Measurements from ENCODE around the gene ALG5. TPM values are rescaled to one million over a fixed set of nuclear protein-coding genes. Genes with fewer than 3 reads are reported as not detected.

Gene ALG5
- total RNA-seq, 2 donors from 2014 or later, result 25.7 to 33.3 TPM

- intact Hi-C loops (cut with DNase I), result no loop called here
- DNase-seq (ENCODE audit: low spot score), result no peak
Observed at GRCh38 chr13:36986462-36987240, 12.5 kb downstream of the ALG5 start.

DNA sequence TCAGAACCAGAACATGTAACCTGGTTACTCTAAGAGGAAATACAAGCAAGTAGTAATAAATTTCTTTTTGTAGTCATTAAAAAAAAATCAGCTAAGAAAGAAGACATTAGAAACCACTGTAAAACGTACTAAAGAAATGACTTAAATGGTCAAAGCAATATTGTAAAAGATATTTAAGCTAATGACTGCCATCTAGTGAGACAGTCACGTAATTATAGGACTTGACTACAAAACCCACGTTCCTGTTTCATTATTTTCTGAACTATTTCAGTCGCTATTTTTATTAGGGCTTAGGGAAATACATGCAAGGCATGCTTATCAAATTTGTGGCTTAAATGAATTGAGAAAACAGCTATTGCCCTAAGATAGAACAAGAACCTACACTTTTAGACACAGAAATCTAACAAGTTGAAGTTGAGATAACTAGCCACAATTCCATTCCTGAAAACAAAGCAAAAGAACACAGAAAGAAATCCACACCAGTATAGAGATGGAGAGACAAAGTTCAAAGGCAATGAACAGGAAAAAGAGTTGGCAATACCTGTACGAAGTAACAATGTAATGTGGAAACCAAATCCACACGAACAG is 17.9 kb downstream of the ALG5 start:
- DNase-seq (ENCODE audit: low spot score), result no peak
- intact Hi-C loops (cut with DNase I), result no loop called here

GRCh38 chr13:36979361-36980050 is 19.6 kb downstream of the ALG5 start:
- intact Hi-C loops (cut with DNase I), result no loop called here
- no peak for DNase-seq (ENCODE audit: low spot score)

GRCh38 chr13:36975172-36975571 is 24.0 kb downstream of the ALG5 start:
- intact Hi-C loops (cut with DNase I), result no loop called here

DNA sequence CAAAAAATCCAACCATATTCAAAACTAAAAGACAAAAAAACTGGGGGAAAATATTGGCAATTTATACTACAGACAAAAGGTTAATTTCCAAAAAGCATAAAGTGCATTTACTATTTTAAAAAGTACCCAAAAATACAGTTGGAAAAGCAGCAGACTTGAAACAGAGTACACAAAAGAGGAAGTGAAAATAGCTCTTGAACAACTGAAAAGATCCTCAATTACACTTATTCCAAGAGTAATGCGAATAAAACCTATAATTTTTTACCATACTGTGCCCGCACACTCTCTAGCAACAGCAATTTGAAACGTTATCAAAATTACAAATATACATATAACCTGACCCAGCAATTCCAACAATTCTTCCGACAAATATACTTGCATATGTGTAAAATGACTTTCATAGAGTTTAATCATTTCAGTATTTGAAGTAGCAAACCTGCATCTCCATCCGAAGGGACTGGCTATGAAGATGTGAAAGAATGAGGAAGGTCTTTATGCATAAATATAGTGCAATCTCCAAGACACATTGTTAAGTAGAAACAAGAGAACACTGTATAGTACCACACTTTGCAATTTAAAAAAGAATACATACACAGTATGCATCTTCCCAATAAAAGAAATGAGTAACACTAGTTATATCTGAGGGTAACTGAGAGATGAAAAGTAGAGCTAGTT is 25.4 kb downstream of the ALG5 start:
- DNase-seq (ENCODE audit: low spot score), result no peak
- intact Hi-C loops (cut with DNase I), result no loop called here

More at GRCh38 chr13:36975172-36975571, 24.0 kb downstream of the ALG5 start:
- no peak for DNase-seq (ENCODE audit: low spot score)

GRCh38 chr13:36973009-36973408 is 26.1 kb downstream of the ALG5 start:
- no peak for DNase-seq (ENCODE audit: low spot score)
- intact Hi-C loops (cut with DNase I), result no loop called here

GRCh38 chr13:36966404-36966803 is 32.7 kb downstream of the ALG5 start:
- intact Hi-C loops (cut with DNase I), result no loop called here
- DNase-seq (ENCODE audit: low spot score), result no peak

DNA sequence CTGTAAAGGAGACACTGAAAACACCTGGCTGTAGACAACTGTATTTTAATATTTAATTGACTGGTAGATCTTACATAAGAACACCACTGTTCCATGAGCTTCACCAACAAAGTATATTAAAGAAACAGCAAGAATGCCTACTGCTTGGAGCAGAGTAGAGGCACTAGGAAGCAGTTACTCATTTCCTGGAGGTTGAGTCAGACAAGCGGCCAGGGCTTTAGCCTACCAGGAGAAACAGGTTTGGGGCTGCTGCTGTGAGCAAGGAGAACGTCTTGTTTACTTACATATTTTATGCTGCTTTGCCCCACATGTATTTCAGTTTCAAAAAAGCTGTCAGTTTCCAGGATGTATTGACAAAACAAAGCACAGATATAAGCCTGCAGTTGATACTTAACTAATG is 33.4 kb downstream of the ALG5 start:
- no peak for DNase-seq (ENCODE audit: low spot score)
- intact Hi-C loops (cut with DNase I), result no loop called here

- intact Hi-C loops (cut with DNase I), result no loop called here
- DNase-seq (ENCODE audit: low spot score), result no peak
Observed at GRCh38 chr13:36959456-36960116, 39.6 kb downstream of the ALG5 start.

DNA sequence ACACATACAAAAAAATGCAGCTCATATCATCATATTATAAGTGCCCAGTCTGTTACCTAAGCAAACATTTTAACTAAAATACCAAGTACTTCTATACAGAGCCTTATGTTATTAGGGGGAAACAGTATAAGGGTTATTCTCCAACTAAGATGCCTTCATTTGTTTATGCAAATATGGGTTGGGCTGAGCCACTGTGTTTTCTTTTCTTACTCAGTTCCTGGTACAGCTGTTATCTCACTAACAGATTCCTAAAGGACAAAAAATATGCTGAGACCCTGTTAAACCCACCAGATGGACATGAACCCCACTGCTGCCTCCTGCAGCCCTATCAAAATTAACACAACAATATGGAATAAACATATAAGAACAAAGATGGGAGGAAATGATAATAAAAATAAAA is 44.6 kb downstream of the ALG5 start:
- intact Hi-C loops (cut with DNase I), result no loop called here
- DNase-seq (ENCODE audit: low spot score), result no peak

GRCh38 chr13:36950920-36951319 is 48.2 kb downstream of the ALG5 start:
- intact Hi-C loops (cut with DNase I), result no loop called here
- no peak for DNase-seq (ENCODE audit: low spot score)

DNA sequence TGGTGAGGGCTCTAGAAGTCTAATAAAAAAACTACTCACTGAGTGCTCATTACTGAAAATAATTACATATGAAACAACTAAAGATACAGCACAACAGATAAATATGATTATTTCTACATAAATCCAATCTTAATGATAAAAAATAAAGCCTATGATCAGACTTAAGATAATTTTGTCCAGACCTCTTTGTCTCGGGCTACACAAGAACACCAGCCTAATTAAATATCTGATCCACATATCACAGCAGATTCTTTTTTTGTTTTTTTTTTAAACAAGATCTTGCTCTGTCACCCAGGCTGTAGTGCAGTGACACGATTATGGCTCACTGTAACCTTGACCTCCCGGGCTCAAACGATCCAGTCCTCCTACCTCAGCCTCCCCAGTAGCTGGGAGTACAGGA is 48.8 kb downstream of the ALG5 start:
- no peak for DNase-seq (ENCODE audit: low spot score)
- intact Hi-C loops (cut with DNase I), result no loop called here

DNA sequence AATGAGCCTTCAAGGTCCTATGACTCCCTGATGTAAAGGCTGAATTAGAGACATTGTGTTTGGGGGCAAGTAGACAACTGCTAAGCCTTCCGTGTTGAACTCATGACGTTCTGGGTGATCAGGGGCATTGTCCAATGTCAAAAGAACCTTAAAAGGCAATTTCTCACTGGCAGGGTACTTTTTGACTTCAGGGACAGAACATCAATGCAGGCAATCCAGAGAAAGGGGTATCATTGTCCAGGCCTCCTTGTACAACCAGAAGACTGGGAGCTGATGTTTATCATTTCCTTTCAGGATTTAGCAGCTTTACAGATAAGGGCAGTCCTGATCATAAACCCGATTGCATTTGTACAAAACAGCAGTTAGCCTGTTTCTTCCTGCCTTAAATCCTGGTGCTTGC is 54.1 kb downstream of the ALG5 start:
- intact Hi-C loops (cut with DNase I), result no loop called here
- DNase-seq (ENCODE audit: low spot score), result no peak

DNA sequence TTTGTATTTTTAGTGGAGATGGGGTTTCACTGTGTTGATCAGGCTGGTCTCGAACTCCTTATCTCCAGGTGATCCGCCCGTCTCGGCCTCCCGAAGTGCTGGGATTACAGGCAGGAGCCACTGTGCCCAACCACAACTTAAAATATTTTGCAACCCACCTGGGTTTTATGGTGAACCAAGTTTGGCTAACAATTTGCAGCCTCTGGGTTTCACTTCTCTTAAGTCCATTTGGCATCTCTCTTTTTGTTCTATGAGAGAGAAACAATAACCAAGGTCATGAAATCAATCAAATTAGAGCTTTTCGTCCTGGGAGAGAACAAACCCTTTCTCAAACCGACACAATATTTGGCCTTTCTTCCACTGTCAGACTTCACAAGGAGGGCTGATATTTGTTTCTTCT is 73.5 kb downstream of the ALG5 start:
- DNase-seq (ENCODE audit: low spot score), result no peak
- intact Hi-C loops (cut with DNase I), result no loop called here

- intact Hi-C loops (cut with DNase I), result no loop called here
- DNase-seq (ENCODE audit: low spot score), result no peak
Observed at GRCh38 chr13:36924001-36924400, 75.1 kb downstream of the ALG5 start.

DNA sequence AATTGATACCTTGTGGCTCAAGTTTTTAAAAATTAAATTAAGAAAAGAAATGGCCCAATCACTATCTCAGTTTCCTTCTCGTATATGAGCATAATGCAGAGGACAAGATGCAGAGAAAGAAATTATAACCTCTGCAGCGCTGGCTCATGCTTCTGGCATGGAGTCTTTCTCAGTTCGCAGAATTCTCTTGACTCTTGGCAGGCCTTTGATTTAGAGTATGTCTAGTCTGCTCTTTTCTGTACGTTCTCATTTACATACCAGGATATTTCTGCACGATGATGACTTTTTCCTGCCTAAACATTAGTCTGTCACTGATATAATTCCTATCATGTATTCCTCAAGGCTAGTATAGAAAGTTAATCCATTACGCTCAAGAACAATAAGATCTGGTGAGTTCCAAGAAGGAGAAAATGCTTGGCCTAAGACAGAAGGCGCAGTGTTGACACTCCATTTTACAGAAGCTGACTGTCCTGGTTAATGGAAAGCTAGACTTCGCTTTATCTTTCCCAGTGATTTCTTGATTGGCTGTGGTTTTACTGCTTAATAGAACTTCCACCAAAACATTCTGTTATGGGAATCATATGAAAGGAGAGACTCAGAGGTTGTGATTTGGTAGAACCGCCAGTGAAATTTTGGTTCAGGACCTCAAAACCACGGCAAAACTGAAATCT is 77.4 kb downstream of the ALG5 start:
- intact Hi-C loops (cut with DNase I), result no loop called here

GRCh38 chr13:36920616-36921185 is 78.4 kb downstream of the ALG5 start:
- DNase-seq (ENCODE audit: low spot score), result no peak
- intact Hi-C loops (cut with DNase I), result no loop called here

More for the DNA sequence above, 77.4 kb downstream of the ALG5 start:
- no peak for DNase-seq (ENCODE audit: low spot score)

DNA sequence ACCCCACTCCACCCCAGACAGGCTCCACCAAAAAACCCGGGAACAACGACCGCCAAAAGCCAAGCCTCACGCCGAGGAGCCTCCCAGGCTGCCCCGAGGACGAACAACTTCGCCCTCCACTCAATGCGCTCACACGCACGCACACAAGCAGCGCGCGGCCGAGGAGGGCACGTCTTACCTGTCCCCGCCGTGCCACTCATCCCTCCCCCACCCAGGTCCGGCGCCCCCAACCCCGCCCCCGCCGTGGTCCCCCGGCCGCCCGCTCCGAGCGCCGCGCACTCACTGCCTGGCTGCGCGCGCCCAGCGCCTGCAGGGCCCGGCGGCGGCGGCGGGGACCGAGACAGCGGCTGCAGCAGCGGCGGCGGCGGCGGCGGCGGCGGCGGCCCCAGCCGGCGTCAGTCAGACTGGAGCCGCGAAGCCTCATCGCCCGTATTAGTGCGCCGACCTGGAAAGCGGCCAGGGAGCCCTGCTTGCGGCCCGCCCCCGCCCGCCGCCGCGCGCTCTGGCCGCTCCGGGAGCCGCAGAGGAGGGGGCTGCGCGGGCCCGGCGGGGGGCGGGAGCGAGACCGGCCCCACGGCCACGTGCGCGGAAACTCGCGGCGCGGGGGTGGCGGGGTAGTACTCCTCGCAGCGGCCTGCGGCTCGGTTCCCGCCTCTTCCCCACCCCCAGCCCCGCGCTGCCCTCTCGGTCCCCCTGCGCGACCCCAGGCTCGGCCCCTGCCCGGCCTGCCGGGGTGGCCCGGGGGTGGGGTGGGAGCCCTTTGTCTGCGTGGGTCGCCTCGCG is 79.1 kb downstream of the ALG5 start, which contains the start of gene SMAD9:
SMAD9 (minus strand) TSS at position 406 of the 783 bp plus-strand sequence. CDS start 40,549 bp downstream, outside the sequence.
- intact Hi-C loops (cut with DNase I), result no loop called here
- peak; percentile 91 for DNase-seq (ENCODE audit: low spot score)

Data from posterior vena cava (tissue), 2 donors.